Measurements from ENCODE around the gene APOO.

APOO gene

GRCh38 chrX:23811656-23812055, 96.1 kb downstream of the APOO start:
- TF ChIP-seq CTCF (IDR thresholded peaks at IDR 0.05; ENCODE audit: control insufficient read depth, extremely low read depth, insufficient read depth), result no peak
- H3K4me3 ChIP-seq (ENCODE audit: low read depth, low read length), result no peak overlapping the region
- DNase-seq (ENCODE audit: low read depth), result no peak

GRCh38 chrX:23811108-23811651, 96.6 kb downstream of the APOO start:
- H3K4me3 ChIP-seq (ENCODE audit: low read depth, low read length), result no peak overlapping the region
- TF ChIP-seq CTCF (IDR thresholded peaks at IDR 0.05; ENCODE audit: control insufficient read depth, extremely low read depth, insufficient read depth), result no peak
- DNase-seq (ENCODE audit: low read depth), result no peak

- no peak overlapping the region for H3K4me3 ChIP-seq (ENCODE audit: low read depth, low read length)
- DNase-seq (ENCODE audit: low read depth), result no peak
- TF ChIP-seq CTCF (IDR thresholded peaks at IDR 0.05; ENCODE audit: control insufficient read depth, extremely low read depth, insufficient read depth), result no peak
Measured at GRCh38 chrX:23810279-23810678, 97.5 kb downstream of the APOO start.

- H3K4me3 ChIP-seq (ENCODE audit: low read depth, low read length), result no peak overlapping the region
- DNase-seq (ENCODE audit: low read depth), result no peak
- no peak for TF ChIP-seq CTCF (IDR thresholded peaks at IDR 0.05; ENCODE audit: control insufficient read depth, extremely low read depth, insufficient read depth)
Measured at GRCh38 chrX:23805389-23805788, 102.3 kb downstream of the APOO start.

GRCh38 chrX:23804578-23804977, 103.2 kb downstream of the APOO start:
- no peak for TF ChIP-seq CTCF (IDR thresholded peaks at IDR 0.05; ENCODE audit: control insufficient read depth, extremely low read depth, insufficient read depth)
- no peak overlapping the region for H3K4me3 ChIP-seq (ENCODE audit: low read depth, low read length)
- DNase-seq (ENCODE audit: low read depth), result no peak

GRCh38 chrX:23803931-23804381, 103.8 kb downstream of the APOO start:
- H3K4me3 ChIP-seq (ENCODE audit: low read depth, low read length), result no peak overlapping the region
- DNase-seq (ENCODE audit: low read depth), result no peak
- no peak for TF ChIP-seq CTCF (IDR thresholded peaks at IDR 0.05; ENCODE audit: control insufficient read depth, extremely low read depth, insufficient read depth)

GRCh38 chrX:23802431-23802830, 105.3 kb downstream of the APOO start:
- no peak for DNase-seq (ENCODE audit: low read depth)
- no peak overlapping the region for H3K4me3 ChIP-seq (ENCODE audit: low read depth, low read length)
- TF ChIP-seq CTCF (IDR thresholded peaks at IDR 0.05; ENCODE audit: control insufficient read depth, extremely low read depth, insufficient read depth), result no peak
